ENCODE measurements around the gene CEP85L.

DNA sequence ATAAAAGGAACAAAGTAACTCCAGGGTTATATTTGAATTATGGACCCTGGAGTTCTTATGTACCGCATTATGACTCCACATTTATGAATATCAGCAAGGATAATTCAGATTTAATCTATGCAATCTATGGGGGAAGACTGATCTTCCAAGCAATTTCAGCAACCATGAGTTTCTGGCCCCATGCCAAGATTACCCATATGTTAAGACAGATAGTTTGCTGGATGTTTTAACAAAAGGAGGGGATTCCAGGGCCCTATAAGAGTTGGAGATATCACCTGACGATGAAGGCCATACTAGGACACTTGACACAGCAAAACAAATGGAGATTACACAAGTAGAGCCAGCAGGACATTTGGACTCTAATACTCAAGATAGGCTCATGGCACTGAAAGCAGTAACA, 149.2 kb downstream of the CEP85L start:
- TF ChIP-seq CTCF (IDR thresholded peaks at IDR 0.05) (no peak), MAX (IDR thresholded peaks at IDR 0.05; ENCODE audit: low read depth) (no peak), POLR2AphosphoS5 (IDR thresholded peaks at IDR 0.05; ENCODE audit: low read depth, low read length) (no peak), TAF1 (IDR thresholded peaks at IDR 0.05; ENCODE audit: borderline replicate concordance, low read depth, low read length) (no peak), NFIC (IDR thresholded peaks at IDR 0.05; ENCODE audit: borderline replicate concordance) (peak; percentile 36; the same call in 1 of the 2 replicates), NRF1 (IDR thresholded peaks at IDR 0.05; ENCODE audit: low read depth, low read length) (no peak), GABPA (IDR thresholded peaks at IDR 0.05; ENCODE audit: low read depth) (no peak), EZH2phosphoT487 (IDR thresholded peaks at IDR 0.05; ENCODE audit: borderline replicate concordance, low read depth) (no peak), FOXM1 (IDR thresholded peaks at IDR 0.05; ENCODE audit: low read depth) (no peak), USF2 (IDR thresholded peaks at IDR 0.05; ENCODE audit: borderline replicate concordance, low read depth, low read length) (no peak), EP300 (IDR thresholded peaks at IDR 0.05; ENCODE audit: borderline replicate concordance in 1 of 2, low read depth in 1 of 2, low read length in 1 of 2) (no peak), REST (IDR thresholded peaks at IDR 0.05; ENCODE audit: low read depth, low read length) (no peak), MXI1 (IDR thresholded peaks at IDR 0.05; ENCODE audit: low read depth, low read length) (no peak)
- TF ChIP-seq, protein P1, sequence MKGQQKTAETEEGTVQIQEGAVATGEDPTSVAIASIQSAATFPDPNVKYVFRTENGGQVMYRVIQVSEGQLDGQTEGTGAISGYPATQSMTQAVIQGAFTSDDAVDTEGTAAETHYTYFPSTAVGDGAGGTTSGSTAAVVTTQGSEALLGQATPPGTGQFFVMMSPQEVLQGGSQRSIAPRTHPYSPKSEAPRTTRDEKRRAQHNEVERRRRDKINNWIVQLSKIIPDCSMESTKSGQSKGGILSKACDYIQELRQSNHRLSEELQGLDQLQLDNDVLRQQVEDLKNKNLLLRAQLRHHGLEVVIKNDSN (IDR thresholded peaks at IDR 0.05; ENCODE audit: borderline replicate concordance, low read depth) = no peak

Measured in SK-N-SH (cell line).